C4-2B (cell line): ENCODE results near the gene SCMH1.
"Not testable (repeated sequence)": the region's sequence is repeated elsewhere in the genome, so short reads cannot be mapped to it uniquely, and the experiment has no call there.

Source experiments
- CTCF ChIP-seq: fragments of 450-650 bp; conservative IDR thresholded peaks from 2 replicates; pipeline ENCODE4 v1.5.1; 2017; ENCODE audit warnings: mild to moderate bottlenecking
- ZFX ChIP-seq: fragments of 450-650 bp; IDR thresholded peaks from 2 replicates; pipeline ENCODE4 v1.6.1; 2017

- TF ChIP-seq CTCF, ZFX: not testable (repeated sequence)
Observed at GRCh38 chr1:41229219-41229618, 12.9 kb downstream of the SCMH1 start.
